ENCODE measurements around the gene PPP1R12C.

The PPP1R12C gene

GRCh38 chr19:55091955-55092354, 25.5 kb downstream of the PPP1R12C start:
- DNase-seq: no peak

GRCh38 chr19:55091126-55091910, 26.1 kb downstream of the PPP1R12C start:
- no peak for DNase-seq

GRCh38 chr19:55090564-55090963, 26.9 kb downstream of the PPP1R12C start:
- no peak for DNase-seq

GRCh38 chr19:55089342-55089944, 28.0 kb downstream of the PPP1R12C start:
- DNase-seq: no peak

GRCh38 chr19:55088543-55089341, 28.7 kb downstream of the PPP1R12C start:
- DNase-seq: peak; percentile 58

- DNase-seq: no peak
These were observed 29.4 kb downstream of the PPP1R12C start for GRCh38 chr19:55088021-55088451.

GRCh38 chr19:55087542-55087901, 29.9 kb downstream of the PPP1R12C start:
- no peak for DNase-seq

- DNase-seq: peak; percentile 84
These were observed 30.5 kb downstream of the PPP1R12C start for GRCh38 chr19:55086730-55087541.

- no peak for DNase-seq
These were observed 31.3 kb downstream of the PPP1R12C start for GRCh38 chr19:55085923-55086715.

- no peak for DNase-seq
These were observed 33.0 kb downstream of the PPP1R12C start for GRCh38 chr19:55084416-55084815.

GRCh38 chr19:55083004-55083850, 34.2 kb downstream of the PPP1R12C start:
- no peak for DNase-seq

- peak; percentile 38 for DNase-seq
These were observed 35.2 kb downstream of the PPP1R12C start for GRCh38 chr19:55082020-55082851.

- DNase-seq: peak; percentile 47
These were observed 35.7 kb downstream of the PPP1R12C start for GRCh38 chr19:55081770-55082019.

GRCh38 chr19:55080968-55081769, 36.3 kb downstream of the PPP1R12C start:
- DNase-seq: peak; percentile 81

- peak; percentile 34 for DNase-seq
These were observed 37.1 kb downstream of the PPP1R12C start for GRCh38 chr19:55080121-55080967.

- DNase-seq: no peak
These were observed 37.9 kb downstream of the PPP1R12C start for GRCh38 chr19:55079400-55080038.

- DNase-seq: no peak
These were observed 38.4 kb downstream of the PPP1R12C start for GRCh38 chr19:55078996-55079395.

All from right kidney (tissue), 1 donor.